Liver (tissue), 9 donors: ENCODE results near the gene MST1. TPM values are rescaled to one million over a fixed set of nuclear protein-coding genes. Genes with fewer than 3 reads are reported as not detected.

Source experiments
- DNase-seq: peaks from one replicate; pipeline ENCODE4 v3.0.0-alpha.2; 2017; ENCODE audit warnings: low spot score
- H3K27ac ChIP-seq, 2 donors: one replicate each; pipeline ENCODE4 v1.7.0; 2013; ENCODE audit warnings: inconsistent platforms in 2 of 2, low read length in 2 of 2, control low read depth in 1 of 2, low read depth in 1 of 2, mild to moderate bottlenecking in 1 of 2
- H3K27me3 ChIP-seq, 4 donors: one replicate each; pipeline versions ENCODE4 v1.6.1 to v1.7.0; 2013; ENCODE audit warnings: low read length in 3 of 4, inconsistent platforms in 1 of 4, mild to moderate bottlenecking in 1 of 4, moderate library complexity in 1 of 4; ENCODE audit not compliant: control insufficient read depth in 4 of 4, insufficient read depth in 4 of 4
- H3K36me3 ChIP-seq, 4 donors: one replicate each; pipeline versions ENCODE4 v1.6.1 to v1.7.0; 2013; ENCODE audit warnings: low read length in 3 of 4, mild to moderate bottlenecking in 3 of 4, low read depth in 1 of 4, moderate library complexity in 1 of 4; ENCODE audit not compliant: control insufficient read depth in 4 of 4, insufficient read depth in 3 of 4
- H3K4me1 ChIP-seq, 4 donors: one replicate each; pipeline versions ENCODE4 v1.6.1 to v1.7.0; 2013; ENCODE audit warnings: low read length in 3 of 4, mild to moderate bottlenecking in 3 of 4, moderate library complexity in 1 of 4; ENCODE audit not compliant: control insufficient read depth in 4 of 4, insufficient read depth in 4 of 4
- H3K4me3 ChIP-seq, 3 donors: one replicate each; pipeline versions ENCODE4 v1.6.1 to v1.7.0; 2013; ENCODE audit warnings: low read length in 3 of 3, control low read depth in 1 of 3, low read depth in 1 of 3, mild to moderate bottlenecking in 1 of 3
- H3K9ac ChIP-seq, 2 donors: one replicate each; pipeline ENCODE4 v1.7.0; 2013; ENCODE audit warnings: low read length in 2 of 2, mild to moderate bottlenecking in 2 of 2, moderate library complexity in 2 of 2, control low read depth in 1 of 2, low read depth in 1 of 2
- H3K9me3 ChIP-seq, 4 donors: one replicate each; pipeline versions ENCODE4 v1.6.1 to v1.7.0; 2013; ENCODE audit warnings: low read length in 3 of 4; ENCODE audit not compliant: control insufficient read depth in 4 of 4
- EGR1 ChIP-seq, 2 donors: IDR thresholded peaks; 2 replicates each; pipeline ENCODE4 v1.6.1; 2016 to 2018; ENCODE audit warnings: antibody characterized with exemption in 2 of 2, low read depth in 2 of 2
- FOXA1 ChIP-seq: IDR thresholded peaks from 2 replicates; pipeline ENCODE4 v1.6.1; 2016; ENCODE audit warnings: antibody characterized with exemption
- FOXA2 ChIP-seq: IDR thresholded peaks from 2 replicates; pipeline ENCODE4 v1.6.1; 2016; ENCODE audit warnings: antibody characterized with exemption
- GABPA ChIP-seq, 2 donors: IDR thresholded peaks in 1 of 2; conservative IDR thresholded peaks in 1 of 2; 2 replicates each; pipeline ENCODE4 v1.6.1; 2016; ENCODE audit warnings: antibody characterized with exemption in 2 of 2, mild to moderate bottlenecking in 1 of 2, moderate library complexity in 1 of 2
- HNF4A ChIP-seq, 2 donors: conservative IDR thresholded peaks; 2 replicates each; pipeline ENCODE4 v1.6.1; 2016; ENCODE audit warnings: antibody characterized with exemption in 2 of 2, mild to moderate bottlenecking in 2 of 2
- HNF4G ChIP-seq: IDR thresholded peaks from 2 replicates; pipeline ENCODE4 v1.6.1; 2016; ENCODE audit warnings: antibody characterized with exemption
- JUND ChIP-seq, 2 donors: IDR thresholded peaks; 2 replicates each; pipeline ENCODE4 v1.6.1; 2016; ENCODE audit warnings: antibody characterized with exemption in 2 of 2
- NR2F2 ChIP-seq: IDR thresholded peaks from 2 replicates; pipeline ENCODE4 v1.6.1; 2016; ENCODE audit warnings: antibody characterized with exemption
- RAD21 ChIP-seq, 2 donors: IDR thresholded peaks; 2 replicates each; pipeline ENCODE4 v1.6.1; 2016; ENCODE audit warnings: antibody characterized with exemption in 2 of 2, mild to moderate bottlenecking in 2 of 2
- RXRA ChIP-seq, 2 donors: IDR thresholded peaks; 2 replicates each; pipeline ENCODE4 v1.6.1; 2017 to 2018; ENCODE audit warnings: antibody characterized with exemption in 2 of 2, mild to moderate bottlenecking in 1 of 2
- SP1 ChIP-seq: IDR thresholded peaks from 2 replicates; pipeline ENCODE4 v1.6.1; 2018; ENCODE audit warnings: antibody characterized with exemption, mild to moderate bottlenecking
- TAF1 ChIP-seq: conservative IDR thresholded peaks from 2 replicates; pipeline ENCODE4 v1.6.1; 2016; ENCODE audit warnings: antibody characterized with exemption, mild to moderate bottlenecking
- YY1 ChIP-seq: IDR thresholded peaks from 2 replicates; pipeline ENCODE4 v1.6.1; 2016; ENCODE audit warnings: antibody characterized with exemption, mild to moderate bottlenecking
- WGBS: extraction: QIAGEN DNeasy Blood & Tissue Kit; methylation state at CpG from one replicate; pipeline ENCODE4 v1.1.7; 2013; 5-methylcytosine and 5-hydroxymethylcytosine counted together
- polyA plus RNA-seq, 2 donors: library from polyadenylated mRNA; stranded (reverse) in 1 of 2; unstranded in 1 of 2; fragments of 200-250 nt in 1 of 2; fragments of >200 nt in 1 of 2; fragmentation: Nextera tagmentation in 1 of 2; extraction: Ambion mirVana in 1 of 2; gene quantifications; one replicate each; pipeline versions ENCODE4 v1.2.1 to v1.2.3, GENCODE V29; 2013 to 2015
- total RNA-seq, 2 donors: library from RNA; depleted of rRNA; stranded (reverse); fragments of >200 nt; gene quantifications; one replicate each; pipeline ENCODE4 v1.2.3, GENCODE V29; 2014
- TF ChIP-seq, protein P1 (sequence below): IDR thresholded peaks from 2 replicates; pipeline ENCODE4 v1.6.1; 2016; ENCODE audit warnings: antibody characterized with exemption
- TF ChIP-seq, protein P2 (sequence below): IDR thresholded peaks from 2 replicates; pipeline ENCODE4 v1.6.1; 2016; ENCODE audit warnings: antibody characterized with exemption
- TF ChIP-seq, protein P3 (sequence below): IDR thresholded peaks from 2 replicates; pipeline ENCODE4 v1.6.1; 2016; ENCODE audit warnings: antibody characterized with exemption, mild to moderate bottlenecking
- TF ChIP-seq, protein P4 (sequence below): IDR thresholded peaks from 2 replicates; pipeline ENCODE4 v1.6.1; 2016; ENCODE audit warnings: antibody characterized with exemption
- TF ChIP-seq, protein P5 (sequence below): fragments of 150-350 bp; IDR thresholded peaks from 2 replicates; pipeline ENCODE4 v1.5.1; 2017; ENCODE audit warnings: improper control_type of control experiment, low read depth, low read length; ENCODE audit not compliant: missing input control
- donor health status: healthy.
- donor health status: healthy.
- donor health status: healthy.
- donor health status: healthy.
- donor health status: healthy.

MST1 gene
- total and polyA plus RNA-seq, 4 donors: 262 to 634 (median 530) TPM

DNA sequence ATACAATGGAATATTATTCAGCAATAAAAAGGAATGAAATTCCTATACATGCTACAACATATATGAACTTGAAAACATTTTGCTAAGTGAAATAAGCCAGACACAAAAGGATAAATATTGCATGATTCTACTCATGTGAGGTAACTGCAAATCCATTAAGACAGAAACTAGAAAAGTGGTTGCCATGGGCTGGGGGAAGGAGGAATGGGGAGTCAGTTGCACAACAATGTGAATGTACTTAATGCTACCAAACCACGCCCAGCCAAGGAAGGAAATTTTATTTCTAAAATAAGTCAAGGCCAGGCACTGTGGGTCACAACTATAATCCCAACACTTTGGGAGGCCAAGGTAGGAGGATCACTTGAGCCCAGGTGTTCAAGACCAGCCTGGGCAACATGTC is 44.3 kb upstream of the MST1 start (continued):
- no peak for TF ChIP-seq GABPA (IDR thresholded peaks at IDR 0.05 in 1 of 2, conservative IDR thresholded peaks at IDR 0.05 in 1 of 2)

DNA sequence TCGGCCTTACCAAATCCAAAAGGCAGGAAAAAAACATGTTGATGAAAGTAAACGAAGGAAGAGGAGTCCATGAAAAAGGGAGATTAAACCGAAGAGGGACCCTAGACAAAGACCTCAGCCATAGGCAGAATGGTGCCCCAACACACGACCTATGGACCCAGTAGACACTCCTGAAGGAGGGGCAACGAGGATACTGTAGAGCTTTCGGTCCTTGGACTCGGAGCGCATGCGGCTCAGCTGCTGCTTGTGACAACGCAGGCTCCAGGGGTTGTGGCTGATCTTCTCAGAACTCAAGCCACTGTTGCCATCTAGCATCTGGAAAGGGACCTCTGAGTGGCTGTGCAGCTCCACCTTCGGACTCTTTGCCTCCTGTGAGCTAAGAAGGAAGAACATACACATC is 43.3 kb upstream of the MST1 start:
- Histone ChIP-seq H3K27me3 (no peaks in the 10 kb centered on the region), H3K4me1 (peaks cover 2 to 9% (median 7%) of the 10 kb centered on the region in 4 donors), H3K36me3 (peaks cover 5 to 39% (median 22%) of the 10 kb centered on the region in 4 donors)

DNA sequence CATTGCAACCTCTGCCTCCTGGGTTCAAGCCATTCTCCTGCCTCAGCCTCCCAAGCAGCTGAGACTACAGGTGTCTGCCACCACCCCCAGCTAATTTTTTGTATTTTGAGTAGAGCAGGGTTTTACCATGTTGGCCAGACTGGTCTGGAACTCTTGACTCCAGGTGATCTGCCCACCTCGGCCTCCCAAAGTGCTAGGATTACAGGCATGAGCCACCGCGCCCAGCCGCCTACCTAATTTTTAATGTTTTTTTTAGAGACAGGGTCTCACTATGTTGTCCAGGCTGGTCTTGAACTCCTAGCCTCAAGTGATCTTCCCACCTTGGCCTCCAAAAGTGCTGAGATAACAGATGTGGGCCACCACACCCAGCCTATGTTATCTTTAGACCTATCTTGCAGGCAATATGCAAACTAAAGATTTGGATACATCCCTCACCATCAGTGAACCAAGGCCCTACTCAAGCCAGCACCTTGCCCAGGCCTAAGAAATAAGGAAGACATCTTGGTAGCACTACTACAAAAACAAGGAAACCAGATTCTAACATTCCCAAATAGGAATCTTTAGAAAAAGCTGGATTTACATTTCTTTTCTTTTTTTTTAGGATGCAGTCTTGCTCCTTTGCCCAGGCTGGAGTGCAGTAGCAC is 40.8 kb upstream of the MST1 start:
- WGBS: 98% methylated on average over 4 of the region's 4 CpGs
- H3K36me3 ChIP-seq: peaks cover 5 to 37% (median 16%) of the 10 kb centered on the region in 4 donors

More for the DNA sequence above, 43.3 kb upstream of the MST1 start:
- H3K4me3 ChIP-seq: no peak overlapping the region
- DNase-seq: no peak
- no peak for TF ChIP-seq RXRA (IDR thresholded peaks at IDR 0.05)
- TF ChIP-seq NR2F2: no peak
- TF ChIP-seq YY1: no peak
- TF ChIP-seq FOXA2: no peak
- TF ChIP-seq SP1: no peak
- TF ChIP-seq FOXA1: no peak
- TF ChIP-seq TAF1: no peak
- H3K27ac ChIP-seq: no peak overlapping the region
- WGBS: 95% methylated on average over 11 of the region's 11 CpGs
- no peaks in the 10 kb centered on the region for H3K9me3 ChIP-seq
- H3K9ac ChIP-seq: no peak overlapping the region

More for the DNA sequence above, 40.8 kb upstream of the MST1 start:
- Histone ChIP-seq H3K27me3 (no peaks in the 10 kb centered on the region), H3K9ac (no peak overlapping the region), H3K4me1 (peaks cover 2 to 17% (median 12%) of the 10 kb centered on the region in 4 donors), H3K27ac (no peak overlapping the region), H3K9me3 (no peaks in the 10 kb centered on the region), H3K4me3 (no peak overlapping the region)
- TF ChIP-seq, protein P1, sequence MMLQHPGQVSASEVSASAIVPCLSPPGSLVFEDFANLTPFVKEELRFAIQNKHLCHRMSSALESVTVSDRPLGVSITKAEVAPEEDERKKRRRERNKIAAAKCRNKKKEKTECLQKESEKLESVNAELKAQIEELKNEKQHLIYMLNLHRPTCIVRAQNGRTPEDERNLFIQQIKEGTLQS: no peak
- TF ChIP-seq, protein P2, sequence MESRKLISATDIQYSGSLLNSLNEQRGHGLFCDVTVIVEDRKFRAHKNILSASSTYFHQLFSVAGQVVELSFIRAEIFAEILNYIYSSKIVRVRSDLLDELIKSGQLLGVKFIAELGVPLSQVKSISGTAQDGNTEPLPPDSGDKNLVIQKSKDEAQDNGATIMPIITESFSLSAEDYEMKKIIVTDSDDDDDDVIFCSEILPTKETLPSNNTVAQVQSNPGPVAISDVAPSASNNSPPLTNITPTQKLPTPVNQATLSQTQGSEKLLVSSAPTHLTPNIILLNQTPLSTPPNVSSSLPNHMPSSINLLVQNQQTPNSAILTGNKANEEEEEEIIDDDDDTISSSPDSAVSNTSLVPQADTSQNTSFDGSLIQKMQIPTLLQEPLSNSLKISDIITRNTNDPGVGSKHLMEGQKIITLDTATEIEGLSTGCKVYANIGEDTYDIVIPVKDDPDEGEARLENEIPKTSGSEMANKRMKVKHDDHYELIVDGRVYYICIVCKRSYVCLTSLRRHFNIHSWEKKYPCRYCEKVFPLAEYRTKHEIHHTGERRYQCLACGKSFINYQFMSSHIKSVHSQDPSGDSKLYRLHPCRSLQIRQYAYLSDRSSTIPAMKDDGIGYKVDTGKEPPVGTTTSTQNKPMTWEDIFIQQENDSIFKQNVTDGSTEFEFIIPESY: no peak
- TF ChIP-seq, protein P3, sequence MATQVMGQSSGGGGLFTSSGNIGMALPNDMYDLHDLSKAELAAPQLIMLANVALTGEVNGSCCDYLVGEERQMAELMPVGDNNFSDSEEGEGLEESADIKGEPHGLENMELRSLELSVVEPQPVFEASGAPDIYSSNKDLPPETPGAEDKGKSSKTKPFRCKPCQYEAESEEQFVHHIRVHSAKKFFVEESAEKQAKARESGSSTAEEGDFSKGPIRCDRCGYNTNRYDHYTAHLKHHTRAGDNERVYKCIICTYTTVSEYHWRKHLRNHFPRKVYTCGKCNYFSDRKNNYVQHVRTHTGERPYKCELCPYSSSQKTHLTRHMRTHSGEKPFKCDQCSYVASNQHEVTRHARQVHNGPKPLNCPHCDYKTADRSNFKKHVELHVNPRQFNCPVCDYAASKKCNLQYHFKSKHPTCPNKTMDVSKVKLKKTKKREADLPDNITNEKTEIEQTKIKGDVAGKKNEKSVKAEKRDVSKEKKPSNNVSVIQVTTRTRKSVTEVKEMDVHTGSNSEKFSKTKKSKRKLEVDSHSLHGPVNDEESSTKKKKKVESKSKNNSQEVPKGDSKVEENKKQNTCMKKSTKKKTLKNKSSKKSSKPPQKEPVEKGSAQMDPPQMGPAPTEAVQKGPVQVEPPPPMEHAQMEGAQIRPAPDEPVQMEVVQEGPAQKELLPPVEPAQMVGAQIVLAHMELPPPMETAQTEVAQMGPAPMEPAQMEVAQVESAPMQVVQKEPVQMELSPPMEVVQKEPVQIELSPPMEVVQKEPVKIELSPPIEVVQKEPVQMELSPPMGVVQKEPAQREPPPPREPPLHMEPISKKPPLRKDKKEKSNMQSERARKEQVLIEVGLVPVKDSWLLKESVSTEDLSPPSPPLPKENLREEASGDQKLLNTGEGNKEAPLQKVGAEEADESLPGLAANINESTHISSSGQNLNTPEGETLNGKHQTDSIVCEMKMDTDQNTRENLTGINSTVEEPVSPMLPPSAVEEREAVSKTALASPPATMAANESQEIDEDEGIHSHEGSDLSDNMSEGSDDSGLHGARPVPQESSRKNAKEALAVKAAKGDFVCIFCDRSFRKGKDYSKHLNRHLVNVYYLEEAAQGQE: no peak
- TF ChIP-seq EGR1 (IDR thresholded peaks at IDR 0.05; ENCODE audit: low read depth in 2 of 2): no peak
- TF ChIP-seq TAF1: no peak
- TF ChIP-seq, protein P4, sequence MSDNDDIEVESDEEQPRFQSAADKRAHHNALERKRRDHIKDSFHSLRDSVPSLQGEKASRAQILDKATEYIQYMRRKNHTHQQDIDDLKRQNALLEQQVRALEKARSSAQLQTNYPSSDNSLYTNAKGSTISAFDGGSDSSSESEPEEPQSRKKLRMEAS: no peak
- TF ChIP-seq FOXA1: no peak
- TF ChIP-seq, protein P5, sequence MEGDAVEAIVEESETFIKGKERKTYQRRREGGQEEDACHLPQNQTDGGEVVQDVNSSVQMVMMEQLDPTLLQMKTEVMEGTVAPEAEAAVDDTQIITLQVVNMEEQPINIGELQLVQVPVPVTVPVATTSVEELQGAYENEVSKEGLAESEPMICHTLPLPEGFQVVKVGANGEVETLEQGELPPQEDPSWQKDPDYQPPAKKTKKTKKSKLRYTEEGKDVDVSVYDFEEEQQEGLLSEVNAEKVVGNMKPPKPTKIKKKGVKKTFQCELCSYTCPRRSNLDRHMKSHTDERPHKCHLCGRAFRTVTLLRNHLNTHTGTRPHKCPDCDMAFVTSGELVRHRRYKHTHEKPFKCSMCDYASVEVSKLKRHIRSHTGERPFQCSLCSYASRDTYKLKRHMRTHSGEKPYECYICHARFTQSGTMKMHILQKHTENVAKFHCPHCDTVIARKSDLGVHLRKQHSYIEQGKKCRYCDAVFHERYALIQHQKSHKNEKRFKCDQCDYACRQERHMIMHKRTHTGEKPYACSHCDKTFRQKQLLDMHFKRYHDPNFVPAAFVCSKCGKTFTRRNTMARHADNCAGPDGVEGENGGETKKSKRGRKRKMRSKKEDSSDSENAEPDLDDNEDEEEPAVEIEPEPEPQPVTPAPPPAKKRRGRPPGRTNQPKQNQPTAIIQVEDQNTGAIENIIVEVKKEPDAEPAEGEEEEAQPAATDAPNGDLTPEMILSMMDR: no peak
- TF ChIP-seq GABPA (IDR thresholded peaks at IDR 0.05 in 1 of 2, conservative IDR thresholded peaks at IDR 0.05 in 1 of 2): no peak
- TF ChIP-seq HNF4G: no peak
- no peak for TF ChIP-seq YY1
- TF ChIP-seq RAD21 (IDR thresholded peaks at IDR 0.05): no peak
- TF ChIP-seq JUND (IDR thresholded peaks at IDR 0.05): no peak
- no peak for TF ChIP-seq NR2F2
- no peak for TF ChIP-seq HNF4A (conservative IDR thresholded peaks at IDR 0.05)
- TF ChIP-seq SP1: no peak
- no peak for TF ChIP-seq FOXA2
- TF ChIP-seq RXRA (IDR thresholded peaks at IDR 0.05): no peak
- no peak for DNase-seq
